Left renal pelvis (tissue), 4 donors: ENCODE data around the gene CRY1. TPM values are rescaled to one million over a fixed set of nuclear protein-coding genes. Genes with fewer than 3 reads are reported as not detected.
A peak's percentile ranks its signal among the peaks of the same experiment; 100 is the strongest.
"Not testable (repeated sequence)": the region's sequence is repeated elsewhere in the genome, so short reads cannot be mapped to it uniquely, and the experiment has no call there.

Experiments
- DNase-seq, 4 donors: peaks; one replicate each; pipeline ENCODE4 v3.0.0-alpha.2; 2013; ENCODE audit warnings: low read depth in 4 of 4, low spot score in 3 of 4
- polyA plus RNA-seq, 4 donors: library from polyadenylated mRNA; unstranded; fragments of 120-200 nt; gene quantifications; one replicate each; pipeline ENCODE4 v1.2.1, GENCODE V29; 2013; ENCODE audit not compliant: insufficient read length in 4 of 4

Gene CRY1
- polyA plus RNA-seq, 4 donors, result 21.9 to 31.8 (median 29.8) TPM

DNA sequence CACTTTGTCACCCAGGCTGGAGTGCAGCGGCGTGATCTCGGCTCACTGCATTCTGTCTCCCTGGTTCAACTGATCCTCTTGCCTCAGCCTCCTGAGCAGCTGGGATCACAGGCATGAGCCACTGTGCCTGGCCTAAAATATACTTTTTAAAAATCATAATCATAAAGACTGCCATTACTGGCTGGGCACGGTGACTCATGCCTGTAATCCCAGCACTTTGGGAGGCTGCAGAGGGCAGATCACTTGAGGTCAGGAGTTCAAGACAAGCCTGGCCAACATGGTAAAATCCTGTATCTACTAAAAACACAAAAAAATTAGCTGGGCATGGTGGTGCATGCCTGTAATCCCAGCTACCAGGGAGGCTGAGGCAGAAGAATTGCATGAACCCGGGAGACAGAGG, 20.1 kb downstream of the CRY1 start:
- not testable (repeated sequence) for DNase-seq

- no peak for DNase-seq
These were observed 26.7 kb downstream of the CRY1 start for GRCh38 chr12:107066691-107067090.

- DNase-seq, result no peak
These were observed 28.7 kb downstream of the CRY1 start for GRCh38 chr12:107064687-107065086.

GRCh38 chr12:107064243-107064642, 29.1 kb downstream of the CRY1 start:
- DNase-seq, result no peak

DNA sequence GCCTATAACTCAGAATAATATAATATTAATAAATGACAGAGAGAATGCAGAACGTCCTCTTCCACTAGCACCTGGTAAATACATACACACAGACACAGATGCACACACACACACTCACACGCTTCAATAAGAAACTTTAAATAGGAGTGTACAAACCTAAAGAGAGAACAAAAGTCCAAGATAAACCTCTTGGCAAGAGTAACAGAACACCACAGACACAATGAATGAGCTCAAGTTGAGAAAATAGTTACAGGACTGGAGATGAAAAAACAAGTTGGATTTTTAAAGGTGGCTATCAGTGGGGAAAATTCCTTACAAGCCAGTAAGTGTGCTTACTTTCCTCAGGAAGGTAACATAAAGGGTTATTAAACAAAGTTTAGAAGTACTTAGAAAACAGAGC, 35.2 kb downstream of the CRY1 start:
- no peak for DNase-seq

- DNase-seq, result no peak
These were observed 36.1 kb downstream of the CRY1 start for GRCh38 chr12:107057071-107057834.

DNA sequence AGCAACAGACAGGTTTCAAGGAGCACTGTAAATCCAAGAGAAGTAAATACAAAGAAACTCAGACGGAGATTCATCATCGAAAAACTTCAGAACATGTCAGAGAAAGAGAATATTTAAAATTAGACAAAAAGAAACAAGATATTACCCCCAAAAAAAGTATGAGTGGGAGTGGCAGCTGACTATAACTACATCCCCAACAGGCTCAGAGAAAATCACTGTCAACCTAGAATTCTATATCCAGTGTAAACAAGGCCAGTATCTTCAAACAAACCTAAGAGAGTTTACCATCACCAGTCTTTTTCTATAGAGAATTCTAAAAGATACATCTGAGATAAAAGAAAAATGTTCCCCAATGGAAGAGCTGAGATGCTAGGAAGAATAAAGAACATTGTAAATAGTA, 39.6 kb downstream of the CRY1 start:
- no peak for DNase-seq

DNA sequence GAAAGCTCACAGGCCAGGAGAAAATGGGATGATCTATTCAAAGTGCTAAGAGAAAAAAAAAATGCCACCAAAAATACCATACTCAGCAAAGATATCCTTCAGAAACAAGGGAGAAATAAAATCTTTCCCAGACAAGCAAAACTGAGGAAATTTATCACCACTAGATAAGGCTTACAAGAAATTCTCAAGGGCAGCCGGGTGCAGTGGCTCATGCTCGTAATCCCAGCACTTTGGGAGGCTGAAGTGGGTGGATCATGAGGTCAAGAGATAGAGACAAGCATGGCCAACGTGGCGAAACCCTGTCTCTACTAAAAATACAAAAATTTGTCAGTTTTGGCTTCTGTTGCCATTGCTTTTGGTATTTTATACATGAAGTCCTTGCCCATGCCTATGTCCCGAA, 48.2 kb downstream of the CRY1 start:
- no peak for DNase-seq

DNA sequence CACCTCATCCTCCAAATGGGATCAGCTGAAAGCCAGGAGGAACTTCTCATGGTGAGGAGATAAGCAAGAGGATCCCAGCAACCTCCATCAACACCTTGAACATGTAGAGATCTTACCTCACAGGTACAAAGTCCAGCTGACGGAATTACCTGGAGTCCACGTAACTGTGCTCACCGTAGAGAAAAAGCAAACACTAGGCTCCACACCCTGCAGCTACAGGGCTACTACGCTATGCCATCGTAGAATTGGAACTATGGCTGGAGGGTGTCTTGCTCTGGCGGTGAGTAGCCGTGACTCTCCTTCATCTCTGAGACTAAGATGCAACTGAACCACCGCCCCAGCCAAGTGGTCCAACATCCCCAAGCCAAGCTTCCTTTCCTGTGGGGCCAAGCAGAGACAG, 50.5 kb downstream of the CRY1 start:
- DNase-seq, result no peak

DNA sequence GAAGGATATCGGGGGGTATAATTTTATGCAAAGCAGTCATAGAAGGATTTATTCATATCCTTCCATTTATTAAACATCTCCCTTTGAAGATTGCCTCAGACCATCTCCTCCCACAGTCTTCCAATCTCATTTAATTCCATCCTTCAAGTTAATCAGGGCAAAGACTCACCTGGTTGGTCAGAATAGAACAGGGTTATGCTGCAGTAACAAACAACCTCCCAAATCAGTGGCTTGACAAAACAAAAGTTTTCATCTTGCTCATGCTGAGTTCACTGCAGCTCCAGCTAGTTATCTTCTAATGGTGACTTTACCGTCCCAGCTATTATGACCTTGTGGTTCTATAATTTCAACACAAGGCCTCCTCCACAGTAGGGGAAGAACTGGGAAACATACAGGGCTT, 57.6 kb downstream of the CRY1 start:
- no peak for DNase-seq

DNA sequence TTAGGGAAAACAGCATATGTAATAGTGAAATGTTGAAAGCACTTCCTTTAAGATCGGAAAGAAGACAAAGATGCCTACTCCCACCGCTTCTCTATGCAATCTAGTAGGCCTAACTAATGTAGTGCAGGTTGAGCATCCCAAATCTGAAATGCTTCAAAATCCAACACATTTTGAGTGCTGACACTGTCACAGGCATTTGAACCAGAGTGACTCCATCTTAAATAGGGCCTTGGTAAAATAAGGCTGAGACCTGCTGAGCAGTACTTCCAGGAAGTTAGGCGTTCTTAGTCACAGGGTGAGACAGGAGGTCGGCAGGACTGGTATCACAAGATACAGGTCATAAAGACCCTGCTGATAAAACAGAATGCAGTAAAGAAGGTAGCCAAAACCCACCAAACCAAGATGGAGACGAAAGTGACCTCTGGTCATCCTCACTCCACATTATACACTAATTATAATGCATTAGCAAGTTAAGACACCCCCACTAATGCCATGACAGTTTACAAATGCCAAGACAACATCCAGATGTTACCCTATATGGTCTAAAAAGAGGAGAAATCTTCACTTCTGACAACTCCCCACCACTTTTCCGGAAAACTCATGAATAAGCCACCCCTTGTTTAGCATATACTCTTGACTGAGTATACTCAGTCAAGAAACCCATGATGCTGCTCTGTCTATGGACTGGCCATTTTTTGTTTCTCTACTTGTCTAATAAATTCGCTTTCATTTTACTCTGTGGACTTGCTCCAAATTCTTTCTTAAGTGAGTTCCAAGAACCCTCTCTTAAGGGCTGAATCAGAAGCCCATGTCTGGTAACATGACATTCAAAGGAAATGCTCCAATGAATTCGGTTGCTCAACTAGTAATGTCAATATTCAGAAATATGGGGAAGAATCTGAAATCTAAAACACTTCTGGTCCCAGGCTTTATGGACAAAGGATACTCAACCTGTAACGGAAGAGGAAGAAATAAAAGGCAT, 59.3 kb downstream of the CRY1 start:
- DNase-seq, result no peak

- DNase-seq, result no peak
These were observed 61.1 kb downstream of the CRY1 start for GRCh38 chr12:107032266-107032665.

DNA sequence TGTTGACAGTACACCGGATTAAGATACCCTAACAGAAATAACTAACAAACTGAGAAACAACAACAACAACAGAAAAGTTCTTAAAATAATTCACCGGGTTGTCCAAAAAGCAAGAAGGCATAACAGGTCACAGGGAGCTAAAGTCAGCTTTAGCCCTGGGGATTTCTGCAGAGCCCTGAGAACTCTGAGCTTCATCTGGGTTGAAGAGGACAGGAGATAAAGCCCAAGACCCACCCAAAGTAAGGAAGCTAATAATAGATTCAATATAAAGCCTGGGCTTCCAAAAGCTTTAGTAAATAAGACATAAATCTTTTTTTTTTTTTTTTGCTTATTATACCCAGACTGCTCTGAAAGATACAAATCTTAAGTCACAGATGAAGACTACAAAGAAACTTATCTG, 62.3 kb downstream of the CRY1 start:
- no peak for DNase-seq

DNA sequence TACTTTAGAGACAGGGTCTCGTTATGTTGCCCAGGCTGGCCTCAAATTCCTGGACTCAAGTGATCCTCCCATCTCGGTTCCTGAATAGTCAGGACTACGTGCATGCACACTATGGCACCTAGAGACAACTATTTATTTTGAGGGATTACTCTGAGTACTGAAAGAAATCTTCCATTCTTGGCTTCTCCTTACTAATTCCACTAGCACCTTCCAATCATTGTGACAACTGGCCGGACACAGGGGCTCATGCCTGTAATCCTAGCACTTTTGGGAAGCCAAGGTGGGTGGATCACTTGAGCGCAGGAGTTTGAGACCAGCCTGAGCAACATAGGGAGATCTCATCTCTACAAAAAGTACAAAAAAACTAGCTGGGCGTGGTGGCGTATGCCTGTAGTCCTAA, 64.3 kb downstream of the CRY1 start:
- no peak for DNase-seq

DNA sequence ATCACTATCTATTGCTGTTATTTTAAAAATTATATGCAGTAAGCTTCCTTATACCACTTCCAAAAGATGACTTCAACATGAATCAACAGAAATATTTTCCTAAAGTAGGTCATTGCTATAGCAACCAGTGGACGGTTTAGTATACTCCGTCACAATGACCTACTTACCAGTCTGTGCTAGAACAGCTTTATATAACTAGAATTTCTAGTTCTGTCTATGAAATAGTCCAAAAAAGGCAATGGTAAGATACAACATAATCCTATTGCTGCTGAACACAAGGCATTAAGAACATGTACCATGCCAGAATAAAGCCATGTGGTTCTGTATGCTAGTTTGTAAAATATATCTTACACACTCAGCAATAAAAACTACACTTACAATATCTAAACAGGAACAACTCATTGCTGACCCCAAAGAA, 65.7 kb downstream of the CRY1 start:
- peak; percentile 41 to 66 (median 46) for DNase-seq

DNA sequence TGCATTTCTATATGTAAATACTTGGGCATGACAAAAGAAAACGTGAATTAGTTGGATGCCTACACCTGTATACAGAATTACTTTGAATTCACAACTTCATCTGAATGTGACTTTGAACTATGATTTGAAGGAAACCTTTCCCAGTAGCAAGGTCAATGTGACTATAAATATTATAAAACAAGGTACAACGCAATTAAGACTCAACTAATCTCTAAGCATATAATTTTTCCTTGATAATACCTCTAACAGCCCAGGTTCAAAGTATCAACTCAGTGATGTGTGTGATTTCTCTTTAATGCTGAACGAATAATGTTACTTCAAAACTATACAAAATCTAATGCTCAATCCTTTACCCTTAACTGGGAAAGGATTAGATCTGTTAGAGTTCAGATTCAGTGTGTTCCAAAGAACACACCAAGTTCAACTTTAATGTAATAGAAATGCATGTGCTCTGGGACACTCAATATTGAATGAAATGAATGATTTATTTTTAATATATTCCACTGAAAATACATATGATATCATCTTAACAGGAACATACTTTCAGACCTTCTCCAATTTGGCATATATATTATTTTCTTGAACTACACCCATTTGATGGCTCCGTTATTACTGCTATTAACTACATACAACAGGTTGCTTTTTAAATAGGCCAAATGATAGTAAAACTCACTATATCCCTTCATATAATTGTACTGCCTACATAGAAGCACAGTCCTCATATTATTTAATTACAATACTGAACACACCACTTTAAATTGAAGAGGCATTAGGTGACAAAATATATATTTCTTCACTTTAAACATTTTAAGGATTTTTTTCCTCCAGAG, 66.3 kb downstream of the CRY1 start:
- DNase-seq, result no peak

GRCh38 chr12:107026356-107026755, 67.0 kb downstream of the CRY1 start:
- DNase-seq, result not testable (repeated sequence)

GRCh38 chr12:107025671-107026070, 67.7 kb downstream of the CRY1 start:
- DNase-seq, result no peak

GRCh38 chr12:107019546-107019945, 73.8 kb downstream of the CRY1 start:
- DNase-seq, result no peak

- no peak for DNase-seq
These were observed 76.3 kb downstream of the CRY1 start for GRCh38 chr12:107017042-107017441.

DNA sequence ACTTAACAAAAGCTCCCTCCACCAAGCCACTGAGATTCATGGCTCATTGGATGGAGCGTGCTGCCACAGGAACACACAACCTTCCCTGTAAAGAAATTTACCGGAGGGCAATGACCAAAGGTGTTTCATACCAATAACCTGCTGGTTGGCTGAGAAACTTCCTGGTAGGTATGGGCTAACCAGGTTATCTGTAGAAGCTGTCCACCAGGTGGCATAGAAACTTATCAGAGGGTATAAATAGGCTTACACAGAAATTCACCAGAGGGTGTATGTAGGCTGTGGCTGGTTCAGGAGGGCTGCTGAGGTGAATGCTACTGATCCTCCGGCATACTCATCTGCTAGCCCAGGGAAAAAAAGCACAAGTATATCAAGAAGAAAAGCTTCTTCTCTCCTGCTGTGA, 79.3 kb downstream of the CRY1 start:
- DNase-seq, result no peak
